ENCODE data around the gene SLC16A10. TPM values are rescaled to one million over a fixed set of nuclear protein-coding genes. Genes with fewer than 3 reads are reported as not detected.
A peak's percentile ranks its signal among the peaks of the same experiment; 100 is the strongest.
"Not testable (repeated sequence)": the region's sequence is repeated elsewhere in the genome, so short reads cannot be mapped to it uniquely, and the experiment has no call there.

Gene SLC16A10
- polyA plus RNA-seq, 4 donors, result 21.2 to 29.6 (median 25.3) TPM

- DNase-seq (ENCODE audit: low read depth in 4 of 4, low spot score in 2 of 4), result no peak
These were observed 167.5 kb downstream of the SLC16A10 start for GRCh38 chr6:111254779-111255166.

DNA sequence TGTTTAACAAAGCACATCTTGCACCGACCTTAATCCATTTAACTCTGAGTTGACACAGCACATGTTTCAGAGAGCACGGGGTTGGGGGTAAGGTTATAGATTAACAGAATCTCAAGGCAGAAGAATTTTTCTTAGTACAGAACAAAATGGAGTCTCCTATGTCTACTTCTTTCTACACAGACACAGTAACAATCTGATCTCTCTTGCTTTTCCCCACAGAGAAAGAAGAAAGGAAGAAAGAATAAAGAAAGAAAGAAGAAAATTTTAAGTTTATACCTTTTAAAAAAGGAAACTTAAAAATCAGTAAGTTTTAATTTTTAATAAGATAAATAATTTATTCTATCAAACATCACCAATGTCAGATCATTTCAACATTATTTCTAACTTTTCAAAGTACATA is 168.5 kb downstream of the SLC16A10 start:
- not testable (repeated sequence) for DNase-seq (ENCODE audit: low read depth in 4 of 4, low spot score in 2 of 4)

- DNase-seq (ENCODE audit: low read depth in 4 of 4, low spot score in 2 of 4), result no peak
These were observed 169.3 kb downstream of the SLC16A10 start for GRCh38 chr6:111256646-111257045.

- DNase-seq (ENCODE audit: low read depth in 4 of 4, low spot score in 2 of 4), result no peak
These were observed 170.7 kb downstream of the SLC16A10 start for GRCh38 chr6:111258010-111258409.

DNA sequence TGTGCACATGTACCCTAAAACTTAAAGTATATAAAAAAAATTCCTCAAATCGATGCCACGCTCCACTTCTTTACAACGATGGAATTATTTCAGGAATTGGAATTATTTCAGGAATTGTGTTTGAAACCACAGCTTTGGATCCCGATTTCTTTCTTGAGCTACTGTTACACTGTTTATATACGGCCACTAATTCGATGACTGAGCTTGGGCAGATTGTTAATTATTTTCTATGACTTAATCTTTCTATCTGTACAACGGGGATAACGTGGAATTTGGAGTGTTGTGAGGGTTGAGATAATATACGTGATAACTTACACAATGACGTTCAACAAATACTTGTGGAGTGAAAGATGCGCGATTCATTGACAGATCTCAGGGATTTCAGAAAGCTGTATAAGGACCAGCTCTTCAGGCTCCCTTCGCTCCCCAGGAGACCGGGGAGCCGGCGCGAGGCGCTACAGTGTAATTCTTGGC is 171.3 kb downstream of the SLC16A10 start:
- no peak for DNase-seq (ENCODE audit: low read depth in 4 of 4, low spot score in 2 of 4)

GRCh38 chr6:111259089-111259831 is 172.0 kb downstream of the SLC16A10 start:
- DNase-seq (ENCODE audit: low read depth in 4 of 4, low spot score in 2 of 4), result peak; percentile 95 to 99 (median 98)

DNA sequence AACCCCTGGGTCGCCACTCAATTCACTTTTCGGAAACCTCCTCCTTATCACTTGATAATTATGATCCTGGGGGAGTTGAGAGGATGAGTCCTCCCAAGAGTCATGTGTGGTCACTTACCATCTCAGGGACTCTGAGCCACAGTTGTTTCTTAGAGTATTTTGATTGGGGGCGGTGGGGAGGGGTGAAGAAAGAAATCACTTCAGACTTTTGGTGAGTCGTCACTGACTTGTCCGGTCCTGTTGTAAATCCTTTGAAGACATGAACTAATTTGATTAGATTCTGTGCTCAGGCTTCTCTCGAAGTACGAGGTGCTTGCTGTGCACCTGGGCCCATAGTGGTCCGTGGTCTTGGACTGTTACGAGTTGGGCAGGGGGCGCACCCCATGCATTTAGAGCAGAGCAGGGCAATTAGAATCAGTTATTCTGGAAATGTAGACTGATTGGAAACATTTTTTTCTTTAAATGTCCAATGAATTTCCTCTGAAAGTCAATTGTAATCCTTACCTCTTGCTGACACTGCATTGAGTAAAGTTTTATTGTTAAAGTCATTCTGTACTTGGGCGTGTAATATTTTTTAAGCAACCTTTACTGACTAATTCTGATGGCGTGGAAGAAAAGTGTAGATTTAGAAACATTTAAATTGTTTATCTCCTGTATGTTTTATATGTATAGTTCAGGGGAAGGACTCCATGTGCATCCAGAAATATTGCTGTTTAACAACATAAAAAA is 173.4 kb downstream of the SLC16A10 start:
- no peak for DNase-seq (ENCODE audit: low read depth in 4 of 4, low spot score in 2 of 4)

- no peak for DNase-seq (ENCODE audit: low read depth in 4 of 4, low spot score in 2 of 4)
These were observed 176.5 kb downstream of the SLC16A10 start for GRCh38 chr6:111263837-111264236.

DNA sequence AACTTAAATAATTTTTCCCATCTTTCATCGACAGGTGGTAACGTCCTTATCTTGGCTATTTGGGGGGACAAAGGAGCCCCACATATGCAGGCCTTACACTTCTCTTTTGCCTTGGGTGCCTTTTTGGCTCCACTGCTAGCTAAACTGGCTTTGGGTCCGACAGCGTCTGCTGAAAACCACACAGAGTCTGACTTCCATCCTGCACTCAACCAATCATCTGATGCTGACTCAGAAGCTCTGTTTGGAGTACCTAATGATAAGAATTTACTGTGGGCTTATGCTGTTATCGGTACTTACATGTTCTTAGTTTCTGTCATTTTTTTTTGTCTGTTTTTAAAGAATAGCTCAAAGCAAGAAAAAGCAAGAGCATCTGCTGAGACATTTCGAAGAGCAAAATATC is 178.5 kb downstream of the SLC16A10 start:
- DNase-seq (ENCODE audit: low read depth in 4 of 4, low spot score in 2 of 4), result no peak

- DNase-seq (ENCODE audit: low read depth in 4 of 4, low spot score in 2 of 4), result no peak
These were observed 179.0 kb downstream of the SLC16A10 start for GRCh38 chr6:111266276-111266675.

DNA sequence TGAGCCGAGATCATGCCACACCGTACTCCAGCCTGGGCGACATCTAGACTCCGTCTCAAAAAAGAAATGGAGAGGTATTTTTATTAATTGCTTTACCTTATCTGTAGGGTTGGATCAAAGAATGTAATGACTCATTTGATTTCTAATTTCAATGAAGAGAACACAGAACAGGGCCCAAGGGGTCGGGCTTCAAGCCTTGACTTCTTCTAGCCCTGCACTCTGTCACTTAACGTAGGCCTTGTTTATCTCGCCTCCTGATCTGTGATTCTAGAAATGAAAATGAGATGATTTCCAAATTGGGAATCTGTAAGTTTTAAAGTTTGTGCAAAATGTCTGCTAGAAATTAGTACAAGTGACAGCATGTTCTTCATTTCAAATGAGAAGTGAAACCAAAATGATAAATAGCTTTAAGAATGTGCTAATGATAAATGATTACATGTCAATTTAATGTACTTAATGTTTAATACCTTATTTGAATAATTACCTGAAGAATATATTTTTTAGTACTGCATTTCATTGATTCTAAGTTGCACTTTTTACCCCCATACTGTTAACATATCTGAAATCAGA is 180.5 kb downstream of the SLC16A10 start:
- DNase-seq (ENCODE audit: low read depth in 4 of 4, low spot score in 2 of 4), result no peak

- no peak for DNase-seq (ENCODE audit: low read depth in 4 of 4, low spot score in 2 of 4)
These were observed 182.2 kb downstream of the SLC16A10 start for GRCh38 chr6:111269401-111269970.

GRCh38 chr6:111270121-111270520 is 182.8 kb downstream of the SLC16A10 start:
- DNase-seq (ENCODE audit: low read depth in 4 of 4, low spot score in 2 of 4), result no peak

DNA sequence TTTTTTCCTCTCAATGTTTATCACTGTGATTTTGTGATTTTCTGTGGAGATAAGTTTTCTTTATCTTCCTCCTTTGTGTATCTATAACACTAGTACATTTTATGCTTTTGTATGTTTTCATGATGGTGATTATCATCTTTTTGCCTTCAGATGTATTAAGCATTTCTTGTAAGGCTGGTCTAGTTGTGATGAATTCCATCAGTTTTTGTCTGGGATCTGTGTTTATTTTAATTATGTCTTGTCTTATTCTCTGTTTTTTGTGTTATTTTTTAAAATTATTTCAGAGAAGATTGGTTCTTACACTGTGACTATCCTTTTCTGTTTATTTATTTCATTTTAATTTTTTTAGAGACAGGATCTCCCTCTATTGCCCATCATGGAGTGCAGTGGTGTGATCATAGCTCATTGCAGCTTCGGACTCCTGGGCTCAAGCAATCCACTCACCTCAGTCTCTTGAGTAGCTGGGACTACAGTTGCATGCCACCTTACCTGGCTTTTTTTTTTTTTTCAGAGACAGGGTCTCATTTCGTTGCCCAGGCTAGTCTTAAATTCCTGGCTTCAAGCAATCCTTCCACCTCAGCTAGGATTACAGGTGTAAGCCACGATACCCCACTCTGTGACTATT is 187.4 kb downstream of the SLC16A10 start:
- no peak for DNase-seq (ENCODE audit: low read depth in 4 of 4, low spot score in 2 of 4)

GRCh38 chr6:111276335-111276734 is 189.0 kb downstream of the SLC16A10 start:
- no peak for DNase-seq (ENCODE audit: low read depth in 4 of 4, low spot score in 2 of 4)

GRCh38 chr6:111276736-111277135 is 189.4 kb downstream of the SLC16A10 start:
- DNase-seq (ENCODE audit: low read depth in 4 of 4, low spot score in 2 of 4), result no peak

GRCh38 chr6:111277819-111278218 is 190.5 kb downstream of the SLC16A10 start:
- no peak for DNase-seq (ENCODE audit: low read depth in 4 of 4, low spot score in 2 of 4)

- no peak for DNase-seq (ENCODE audit: low read depth in 4 of 4, low spot score in 2 of 4)
These were observed 191.4 kb downstream of the SLC16A10 start for GRCh38 chr6:111278731-111279130.

DNA sequence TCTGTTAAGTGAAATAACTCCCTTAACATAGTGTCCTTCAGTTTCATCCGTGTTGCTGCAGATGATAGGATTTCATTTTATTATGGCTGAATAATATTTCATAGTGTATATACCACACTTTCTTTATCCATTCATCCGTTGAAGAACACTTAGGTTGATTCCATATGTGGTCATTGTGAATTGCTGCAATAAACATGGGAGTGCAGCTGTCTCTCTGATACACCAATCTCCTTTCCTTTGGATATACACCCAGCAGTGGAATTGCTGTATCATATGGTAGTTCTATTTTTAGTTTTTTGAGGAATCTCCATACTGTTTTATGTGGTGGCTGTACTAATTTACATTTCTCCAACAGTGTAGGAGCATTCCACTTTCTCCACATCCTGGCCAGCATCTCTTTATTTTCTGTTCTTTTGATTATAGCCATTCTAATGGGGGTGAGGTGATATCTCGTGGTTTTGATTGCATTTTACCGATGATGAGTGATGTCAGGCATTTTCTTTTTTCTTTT is 193.2 kb downstream of the SLC16A10 start:
- no peak for DNase-seq (ENCODE audit: low read depth in 4 of 4, low spot score in 2 of 4)

All from left renal cortex interstitium (tissue), 4 donors.